HPDE6-E6E7 (cell line): Measurements from ENCODE around the gene HMGN1.
A peak's percentile ranks its signal among the peaks of the same experiment; 100 is the strongest.

Experiments
- DNase-seq: peaks from one replicate; pipeline ENCODE4 v3.0.0; 2011; ENCODE audit warnings: missing footprints; ENCODE audit errors: extremely low spot score

Gene HMGN1

GRCh38 chr21:39332175-39332574 is 16.7 kb downstream of the HMGN1 start:
- no peak for DNase-seq

- DNase-seq, result no peak
Measured at GRCh38 chr21:39330001-39330400, 18.9 kb downstream of the HMGN1 start.

DNA sequence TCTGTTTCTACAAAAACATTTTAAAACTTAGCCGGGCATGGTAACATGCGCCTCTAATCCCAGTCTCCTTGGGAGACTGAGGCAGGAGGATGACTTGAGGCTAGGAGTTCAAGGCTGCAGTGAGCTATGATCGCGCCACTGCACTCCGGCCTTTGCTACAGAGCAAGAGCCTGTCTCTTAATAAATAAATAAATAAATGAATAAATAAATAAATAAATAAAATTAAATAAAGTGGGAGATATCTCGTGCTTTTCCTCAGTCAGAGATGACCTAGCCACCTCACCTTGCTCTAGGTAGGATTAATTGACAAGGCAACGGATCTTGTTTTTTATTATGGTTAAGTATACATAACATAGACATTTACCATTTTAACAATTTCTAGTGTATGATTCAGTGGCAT is 21.2 kb downstream of the HMGN1 start:
- DNase-seq, result no peak

DNA sequence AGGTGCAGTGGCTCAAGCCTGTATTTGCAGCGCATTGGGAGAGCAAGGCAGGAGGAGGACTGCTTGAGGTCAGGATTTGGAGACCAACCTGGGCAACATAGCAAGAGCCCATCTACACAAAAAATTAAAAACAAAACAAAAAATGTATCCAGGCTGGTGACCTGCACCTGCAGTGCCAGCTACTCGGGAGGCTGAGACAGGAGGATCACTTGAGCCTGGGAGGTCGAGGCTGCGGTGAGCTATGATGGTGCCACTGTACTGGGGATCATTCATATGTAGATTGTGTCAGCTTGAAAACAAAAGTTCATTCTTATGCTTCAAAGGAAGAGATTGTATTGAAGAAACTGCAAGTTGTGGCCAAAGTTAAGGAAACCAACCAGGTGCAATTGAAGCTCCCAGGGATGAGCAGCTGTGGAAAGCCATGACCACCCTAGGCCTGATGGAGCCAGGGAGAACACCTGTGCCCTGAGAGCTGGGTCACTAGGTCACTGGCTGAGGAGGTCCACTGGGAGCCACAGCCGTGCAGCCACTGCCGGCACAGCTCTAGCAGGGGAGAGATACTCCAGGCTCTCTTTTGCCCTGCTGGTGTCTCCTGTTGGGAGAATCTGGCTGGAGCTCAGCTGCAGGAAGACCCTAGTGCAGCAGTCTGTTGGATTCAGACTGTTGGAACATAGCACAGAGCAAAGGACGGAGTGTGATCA is 22.1 kb downstream of the HMGN1 start:
- DNase-seq, result no peak

- no peak for DNase-seq
Measured at GRCh38 chr21:39325458-39325857, 23.4 kb downstream of the HMGN1 start.

- DNase-seq, result peak; percentile 10
Measured at GRCh38 chr21:39321424-39321823, 27.5 kb downstream of the HMGN1 start.

DNA sequence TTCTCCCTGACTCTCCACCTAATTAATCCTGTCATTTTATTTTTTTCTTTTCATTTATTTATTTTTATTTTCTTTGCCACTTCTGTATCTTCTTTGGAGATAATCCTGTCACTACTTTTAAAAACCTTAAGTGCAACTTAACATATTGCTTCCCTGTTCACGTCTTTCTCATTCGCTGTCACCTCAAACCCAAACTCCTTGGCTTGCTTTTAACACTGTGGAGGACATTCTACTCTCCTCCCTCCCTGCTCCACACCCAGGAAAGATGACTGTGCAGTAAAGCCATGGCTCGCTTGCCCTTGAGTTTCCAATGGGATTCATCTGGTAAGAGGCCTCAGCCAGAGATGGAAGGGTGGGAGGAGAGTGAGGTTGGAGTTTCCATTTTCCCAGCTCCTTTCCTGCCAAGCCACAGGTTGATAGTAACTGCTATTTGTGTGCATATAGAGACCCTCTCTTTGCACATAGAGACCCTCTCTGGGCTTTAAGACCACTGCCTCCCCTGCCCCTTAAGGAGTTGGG is 29.0 kb downstream of the HMGN1 start:
- no peak for DNase-seq

DNA sequence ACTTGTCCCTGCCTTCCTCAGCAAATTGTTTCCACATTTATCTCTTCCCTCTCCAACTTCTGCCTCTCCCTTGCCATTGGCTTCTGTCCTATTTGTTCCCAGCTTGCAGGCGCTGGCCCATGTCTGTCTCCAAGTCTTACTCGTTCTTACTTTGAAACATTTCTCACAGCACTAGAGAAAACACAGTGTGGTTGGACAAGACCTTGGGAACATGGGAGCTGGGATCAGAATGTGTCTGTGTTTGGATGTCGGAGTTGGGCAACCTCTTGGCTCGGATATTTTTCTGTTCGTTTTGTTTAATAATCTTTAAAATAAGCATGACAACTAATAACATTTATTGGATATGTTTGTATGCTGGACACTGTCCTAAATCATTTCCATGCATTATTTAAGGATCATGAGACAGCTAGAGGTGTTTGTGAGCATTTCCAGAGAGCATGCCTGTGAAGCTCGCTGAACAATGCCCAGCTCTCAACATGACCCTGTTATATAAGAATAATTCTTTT is 29.6 kb downstream of the HMGN1 start:
- no peak for DNase-seq

DNA sequence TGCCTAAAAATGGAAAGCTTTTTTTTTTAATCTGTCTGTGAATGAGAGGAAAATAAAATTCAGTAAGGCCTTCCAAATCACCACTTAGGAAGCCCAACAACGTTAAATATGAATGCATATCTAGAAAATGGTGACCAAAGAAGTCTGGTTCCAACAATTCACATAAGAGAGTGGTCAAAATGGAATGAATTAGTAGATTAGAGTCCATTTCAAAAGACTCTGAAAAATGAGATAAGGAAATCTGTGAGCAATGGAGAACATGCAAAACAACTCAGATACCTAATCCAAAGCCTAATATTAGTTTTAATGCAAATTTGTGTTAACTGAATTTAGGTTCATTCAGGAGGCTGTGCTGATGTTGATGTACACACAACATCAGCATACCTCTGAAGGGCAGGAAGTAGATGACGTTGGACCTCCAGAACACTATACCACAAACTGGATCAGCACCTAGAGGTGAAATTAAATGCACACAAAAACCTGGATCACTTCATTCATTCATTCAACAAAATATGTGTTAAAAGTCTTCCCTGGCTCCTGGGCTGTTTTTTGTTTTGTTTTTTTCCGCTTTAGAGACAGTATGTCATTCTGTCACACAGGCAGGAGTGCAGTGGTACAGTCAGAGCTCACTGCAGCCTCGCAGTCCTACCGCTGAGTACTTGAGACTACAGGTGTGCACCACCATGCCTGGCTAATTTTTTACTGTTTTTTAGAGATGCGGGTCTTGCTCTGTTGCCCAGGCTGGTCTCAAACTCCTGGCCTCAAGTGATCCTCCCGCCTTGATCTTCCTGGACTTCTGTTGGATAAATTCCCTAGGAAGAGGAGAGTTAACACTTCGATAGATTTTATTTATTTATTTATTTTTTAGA is 30.6 kb downstream of the HMGN1 start:
- DNase-seq, result no peak

DNA sequence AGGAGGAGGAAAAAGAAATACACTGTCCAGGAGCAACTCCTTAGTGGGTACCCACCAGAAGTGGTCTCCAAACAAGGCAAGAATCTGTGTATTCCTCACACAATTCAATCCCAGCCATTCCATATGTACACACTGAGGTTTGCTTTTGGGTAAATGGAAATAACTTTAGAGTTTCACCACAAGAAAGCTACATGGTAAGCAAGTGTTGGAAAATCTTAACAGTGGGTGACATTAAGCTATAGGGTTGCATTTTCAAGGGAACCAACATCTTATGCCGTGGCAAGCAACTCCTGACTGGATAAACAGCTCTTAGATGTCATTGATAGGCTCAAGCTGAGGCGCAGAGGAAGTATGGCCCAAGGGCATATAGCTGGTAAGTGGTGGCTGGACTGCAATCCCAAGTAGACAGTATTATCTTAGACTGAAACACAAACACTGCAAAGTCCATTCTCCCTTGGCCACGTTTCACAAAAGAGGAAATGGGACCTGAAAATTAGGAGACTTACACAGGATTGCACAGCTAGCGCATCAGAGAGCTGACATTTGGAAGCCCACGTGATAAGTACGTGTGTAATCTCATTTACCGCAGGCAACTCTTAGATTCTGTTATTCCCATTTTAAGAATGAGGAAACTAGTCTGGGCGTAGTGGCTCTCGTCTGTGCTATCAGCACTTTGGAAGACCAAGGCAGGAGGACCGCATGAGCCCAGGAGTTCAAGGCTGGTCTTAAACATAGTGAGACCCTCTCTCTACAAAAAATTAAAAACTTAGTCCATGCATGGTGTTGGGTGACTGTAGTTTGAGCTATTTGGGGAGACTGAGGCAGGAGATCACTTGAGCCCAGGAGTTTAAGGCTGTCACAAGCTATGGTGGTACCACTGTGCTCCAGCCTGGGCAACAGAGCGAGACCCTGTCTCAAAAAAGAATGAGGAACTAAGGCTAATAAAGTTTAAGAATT is 31.5 kb downstream of the HMGN1 start:
- DNase-seq, result no peak

GRCh38 chr21:39316729-39317128 is 32.2 kb downstream of the HMGN1 start:
- DNase-seq, result peak; percentile 10

- no peak for DNase-seq
Measured at GRCh38 chr21:39315603-39316445, 33.1 kb downstream of the HMGN1 start.

GRCh38 chr21:39314143-39315027 is 34.5 kb downstream of the HMGN1 start:
- DNase-seq, result peak; percentile 31

DNA sequence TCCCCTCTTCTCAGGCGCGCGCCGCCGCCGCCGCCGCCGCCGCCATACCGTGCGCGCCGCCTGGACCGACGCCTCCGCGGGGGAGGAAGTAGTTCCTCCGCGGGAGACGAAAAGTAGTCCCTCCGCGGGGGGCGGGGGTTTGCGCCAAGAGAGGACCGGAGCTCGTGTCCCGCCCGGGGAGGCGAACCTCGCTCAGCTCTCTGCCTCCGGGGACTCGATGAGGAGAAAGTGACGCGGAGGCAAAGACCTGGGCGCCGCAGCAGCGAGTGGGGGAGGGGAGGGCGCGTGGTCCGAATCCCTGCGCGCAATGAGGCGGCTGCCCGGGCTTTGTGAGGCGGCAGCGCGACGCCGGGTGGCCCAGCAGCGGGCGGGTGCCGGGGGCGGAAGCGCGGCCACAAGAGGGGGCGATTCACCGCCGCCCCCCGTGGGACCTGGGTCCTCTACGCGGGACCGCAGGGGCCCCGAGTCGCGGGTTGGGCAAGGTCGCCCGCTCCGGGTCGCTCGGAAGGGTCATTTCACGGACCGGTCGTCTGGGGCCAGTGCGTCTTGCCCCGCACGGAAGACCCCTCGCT is 35.2 kb downstream of the HMGN1 start, which contains the start of gene BRWD1:
Gene BRWD1, minus strand, starts transcription at position 62 of the 572 bp plus-strand sequence. CDS start 141 bp downstream, outside the sequence.
- DNase-seq, result peak; percentile 49

GRCh38 chr21:39313042-39313570 is 35.8 kb downstream of the HMGN1 start:
- DNase-seq, result peak; percentile 17

- DNase-seq, result peak; percentile 95
Measured at GRCh38 chr21:39312112-39313041, 36.5 kb downstream of the HMGN1 start.

GRCh38 chr21:39311164-39311563 is 37.7 kb downstream of the HMGN1 start:
- DNase-seq, result no peak

GRCh38 chr21:39307466-39307865 is 41.4 kb downstream of the HMGN1 start:
- no peak for DNase-seq
